ENCODE measurements around the gene PDCD7.
"Not testable (repeated sequence)": the region's sequence is repeated elsewhere in the genome, so short reads cannot be mapped to it uniquely, and the experiment has no call there.

Gene PDCD7

GRCh38 chr15:65095747-65096104 lies 37.9 kb downstream of the PDCD7 start:
- no peak for TF ChIP-seq CTCF (IDR thresholded peaks at IDR 0.05; ENCODE audit: low read depth, low read length)

GRCh38 chr15:65095011-65095746 lies 38.4 kb downstream of the PDCD7 start:
- no peak for DNase-seq (ENCODE audit: low read depth)
- TF ChIP-seq POLR2A (IDR thresholded peaks at IDR 0.05; ENCODE audit: extremely low read depth, insufficient read length): no peak
- no peak overlapping the region for H3K4me3 ChIP-seq (ENCODE audit: low read depth, low read length)

More at GRCh38 chr15:65095747-65096104, 37.9 kb downstream of the PDCD7 start:
- no peak for DNase-seq (ENCODE audit: low read depth)
- no peak overlapping the region for H3K4me3 ChIP-seq (ENCODE audit: low read depth, low read length)

GRCh38 chr15:65094294-65094995 lies 39.2 kb downstream of the PDCD7 start:
- no peak for TF ChIP-seq CTCF (IDR thresholded peaks at IDR 0.05; ENCODE audit: low read depth, low read length)
- TF ChIP-seq MYC (IDR thresholded peaks at IDR 0.05; ENCODE audit: low read depth, low read length): no peak
- TF ChIP-seq POLR2A (IDR thresholded peaks at IDR 0.05; ENCODE audit: extremely low read depth, insufficient read length): no peak
- no peak overlapping the region for H3K4me3 ChIP-seq (ENCODE audit: low read depth, low read length)
- DNase-seq (ENCODE audit: low read depth): no peak

GRCh38 chr15:65093793-65094170 lies 39.8 kb downstream of the PDCD7 start:
- H3K4me3 ChIP-seq (ENCODE audit: low read depth, low read length); DNase-seq (ENCODE audit: low read depth): not testable (repeated sequence)

GRCh38 chr15:65092911-65093792 lies 40.5 kb downstream of the PDCD7 start:
- no peak for DNase-seq (ENCODE audit: low read depth)
- TF ChIP-seq CTCF (IDR thresholded peaks at IDR 0.05; ENCODE audit: low read depth, low read length) (no peak), MAX (IDR thresholded peaks at IDR 0.05; ENCODE audit: low read depth, low read length) (no peak), MYC (IDR thresholded peaks at IDR 0.05; ENCODE audit: low read depth, low read length) (no peak), POLR2A (IDR thresholded peaks at IDR 0.05; ENCODE audit: extremely low read depth, insufficient read length) (no peak)

GRCh38 chr15:65091946-65092770 lies 41.5 kb downstream of the PDCD7 start:
- TF ChIP-seq CTCF (IDR thresholded peaks at IDR 0.05; ENCODE audit: low read depth, low read length) (no peak), MAX (IDR thresholded peaks at IDR 0.05; ENCODE audit: low read depth, low read length) (no peak), POLR2A (IDR thresholded peaks at IDR 0.05; ENCODE audit: extremely low read depth, insufficient read length) (no peak), MYC (IDR thresholded peaks at IDR 0.05; ENCODE audit: low read depth, low read length) (no peak)
- no peak for DNase-seq (ENCODE audit: low read depth)
- no peak overlapping the region for H3K4me3 ChIP-seq (ENCODE audit: low read depth, low read length)

More at GRCh38 chr15:65092911-65093792, 40.5 kb downstream of the PDCD7 start:
- no peak overlapping the region for H3K4me3 ChIP-seq (ENCODE audit: low read depth, low read length)
